Vagina (tissue), 2 donors: ENCODE data around the gene PIGC.

ENCODE experiments used
- CTCF ChIP-seq, 3 experiments: fragments of 450-650 bp in 2 of 3; fragments of 200-600 bp in 1 of 3; sonication (generic) in 1 of 3; IDR thresholded peaks; one replicate each; pipeline ENCODE4 v1.5.1; 2017 to 2019; ENCODE audit warnings: antibody characterized with exemption in 3 of 3, mild to moderate bottlenecking in 2 of 3, moderate library complexity in 2 of 3
- POLR2A ChIP-seq, 2 donors: fragments of 450-650 bp; IDR thresholded peaks; one replicate each; pipeline ENCODE4 v1.6.1; 2017; ENCODE audit warnings: antibody characterized with exemption in 2 of 2, mild to moderate bottlenecking in 2 of 2, moderate library complexity in 2 of 2

DNA sequence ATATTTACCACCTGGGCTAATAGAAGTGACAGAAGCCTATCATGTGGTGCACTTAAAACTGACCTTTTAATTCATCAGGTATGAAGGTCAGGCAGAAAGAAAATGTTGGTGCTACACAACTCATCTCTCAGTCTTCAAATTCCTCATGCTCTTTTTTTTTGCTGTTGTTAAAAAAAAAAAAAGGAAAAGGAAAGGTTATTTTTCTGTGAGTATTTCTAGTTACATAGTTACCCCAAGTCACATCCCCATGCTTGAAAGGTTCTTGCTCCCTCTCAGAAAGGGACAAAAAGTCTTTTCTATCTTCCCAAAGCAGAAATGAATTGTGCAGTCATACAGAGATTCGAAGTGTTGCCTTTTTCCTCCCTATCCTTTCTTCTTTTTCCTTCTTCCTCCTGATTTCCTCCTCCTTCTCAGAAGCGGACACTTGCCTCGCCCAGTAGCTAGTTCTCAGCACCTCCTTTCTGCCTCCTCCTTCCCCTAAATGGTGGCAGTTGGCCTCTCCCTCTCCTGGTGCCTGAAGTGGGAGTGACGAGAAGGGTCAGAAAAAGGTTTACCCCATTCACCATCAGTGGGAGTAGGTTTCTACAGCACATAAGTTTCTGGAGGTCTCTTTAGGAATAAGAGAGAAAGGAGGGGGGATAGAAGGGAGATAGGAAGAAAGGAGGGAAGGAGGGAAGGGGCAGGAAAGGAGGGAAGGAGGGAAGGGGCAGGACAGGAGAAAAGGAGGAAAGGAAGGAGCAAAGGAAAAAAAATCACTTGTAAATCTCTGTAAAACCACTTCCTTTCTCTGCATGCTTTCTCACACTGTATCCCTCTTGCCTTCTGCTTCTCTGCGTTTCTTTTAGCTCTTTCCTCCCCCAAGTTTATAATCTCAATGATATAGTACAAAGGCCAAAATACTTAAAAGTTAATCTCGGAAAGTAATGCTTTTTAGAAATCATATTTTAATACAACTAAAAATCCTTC lies 43.8 kb downstream of the PIGC start:
- TF ChIP-seq CTCF (IDR thresholded peaks at IDR 0.05) (no peak), POLR2A (IDR thresholded peaks at IDR 0.05) (no peak)
